Anterior cingulate cortex (tissue), 58 donors: Measurements from ENCODE around the gene PNKD.
A peak's percentile ranks its signal among the peaks of the same experiment; 100 is the strongest.
"Not testable (repeated sequence)": the region's sequence is repeated elsewhere in the genome, so short reads cannot be mapped to it uniquely, and the experiment has no call there.

Source experiments
- DNase-seq, 58 donors: peaks; one replicate each; lab custom pipeline; 2025; lab: John Stamatoyannopoulos, UW

The PNKD gene

DNA sequence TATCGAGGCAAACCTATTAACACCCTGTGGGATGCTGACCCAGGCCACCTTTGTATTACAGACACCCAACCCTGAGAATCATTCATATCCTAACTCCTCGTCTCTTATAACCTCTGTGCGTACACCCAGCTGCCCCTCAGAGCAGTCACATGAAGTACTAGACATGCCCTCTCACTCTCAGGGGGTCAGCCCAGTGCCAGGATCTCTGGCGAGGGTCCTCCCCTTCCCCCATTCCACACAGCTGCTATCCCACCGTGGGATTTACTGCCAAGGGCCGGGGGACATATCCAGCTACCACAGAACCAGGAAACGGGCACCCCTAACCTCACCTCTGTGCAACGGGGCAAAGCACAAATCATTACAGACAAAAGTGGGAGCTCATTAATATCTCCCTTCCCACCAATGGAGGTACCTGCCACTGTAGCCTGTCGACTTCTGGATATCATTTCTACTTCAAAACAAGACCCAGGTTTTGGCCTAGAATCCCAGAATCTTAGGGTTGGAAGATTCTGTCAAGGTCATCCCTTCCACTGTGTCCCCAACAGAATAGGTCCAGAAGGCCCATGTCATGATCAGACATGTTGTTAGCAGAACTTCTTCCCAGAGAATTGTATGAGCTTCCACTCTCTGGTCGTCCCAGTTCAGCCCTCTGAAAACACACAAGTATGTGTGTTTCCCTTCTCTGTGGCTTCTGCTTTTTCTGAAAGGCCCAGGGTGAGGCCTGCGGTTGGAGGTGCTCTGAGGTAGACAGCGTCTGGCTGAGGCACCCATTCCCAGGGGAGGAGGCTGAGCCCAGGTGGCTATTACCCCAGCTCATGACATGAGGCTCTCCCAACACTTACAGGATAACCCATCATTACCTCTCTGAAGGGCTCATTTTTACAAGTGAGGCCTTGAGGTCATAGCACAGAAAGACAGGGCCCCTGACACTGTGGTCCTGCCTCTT is 20.3 kb downstream of the PNKD start:
- DNase-seq, result no peak

GRCh38 chr2:218291318-218292047 is 21.2 kb downstream of the PNKD start:
- DNase-seq, result peak in 8 of 58 donors; percentile 18 to 68 (median 54)

- peak in 43 of 58 donors; percentile 13 to 78 (median 59) for DNase-seq
These were observed 22.0 kb downstream of the PNKD start, which contains the start of gene TMBIM1 for GRCh38 chr2:218292048-218293014. TMBIM1 (minus strand) TSS chr2:218292503; CDS start chr2:218282141, 10,362 bp downstream.

DNA sequence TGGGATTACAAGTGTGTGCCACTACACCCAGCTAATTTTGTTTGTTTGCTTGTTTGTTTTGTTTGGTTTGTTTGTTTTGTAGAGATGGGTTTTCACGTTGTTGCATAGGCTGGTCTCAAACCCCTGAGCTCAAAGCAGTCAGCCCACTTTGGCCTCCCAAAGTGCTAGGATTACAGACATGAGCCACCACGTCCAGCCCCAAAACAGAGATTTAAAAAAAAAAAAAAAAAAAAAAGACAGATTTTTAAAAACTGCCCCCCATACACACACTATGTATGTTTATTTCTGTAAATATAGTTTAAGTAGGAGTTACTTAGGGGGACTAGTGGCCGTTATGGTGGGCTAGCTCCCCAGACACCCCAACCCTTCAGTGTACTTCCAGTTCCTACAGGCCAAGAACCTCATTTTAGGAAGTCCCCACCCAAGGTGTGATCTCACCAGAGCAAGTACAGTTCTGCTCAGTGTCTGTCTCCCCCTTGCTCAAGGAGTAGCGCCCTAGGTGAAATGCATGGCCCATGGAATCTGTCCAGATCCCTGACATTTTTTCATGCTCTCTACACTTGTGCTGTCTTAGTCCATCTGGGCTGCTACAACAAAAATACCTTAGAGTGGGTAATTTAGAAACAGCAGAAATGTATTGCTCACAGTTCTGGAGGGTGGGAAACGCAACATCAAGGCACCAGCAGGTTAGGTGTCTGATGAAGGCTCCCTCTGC is 23.6 kb downstream of the PNKD start:
- DNase-seq, result no peak

DNA sequence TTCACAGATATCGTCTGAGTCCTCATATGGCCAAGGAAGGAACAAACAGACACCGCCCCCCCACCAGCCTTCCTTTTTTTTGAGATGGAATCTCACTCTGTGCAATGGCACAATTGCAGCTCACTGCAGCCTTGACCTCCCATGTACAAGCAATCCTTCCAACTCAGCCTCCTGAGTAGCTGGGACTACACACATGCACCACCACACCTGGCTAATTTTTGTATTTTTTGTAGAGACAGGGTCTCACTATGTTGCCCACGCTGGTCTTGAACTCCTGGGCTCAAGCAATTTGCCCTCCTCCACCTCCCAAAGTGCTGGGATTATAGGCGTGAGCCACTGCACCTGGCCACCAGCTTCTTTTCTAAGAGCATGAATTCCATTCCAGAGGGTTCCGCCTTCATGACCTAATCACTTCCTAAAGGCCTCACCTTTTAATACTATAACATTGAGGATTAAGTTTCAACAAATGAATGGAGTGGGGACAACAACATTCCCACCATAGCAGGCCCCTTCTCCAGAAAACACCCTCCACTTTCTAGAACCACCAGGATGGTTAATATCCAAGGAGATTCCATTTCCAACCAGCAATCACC is 24.2 kb downstream of the PNKD start:
- no peak for DNase-seq

- no peak for DNase-seq
These were observed 24.7 kb downstream of the PNKD start for GRCh38 chr2:218295029-218295428.

DNA sequence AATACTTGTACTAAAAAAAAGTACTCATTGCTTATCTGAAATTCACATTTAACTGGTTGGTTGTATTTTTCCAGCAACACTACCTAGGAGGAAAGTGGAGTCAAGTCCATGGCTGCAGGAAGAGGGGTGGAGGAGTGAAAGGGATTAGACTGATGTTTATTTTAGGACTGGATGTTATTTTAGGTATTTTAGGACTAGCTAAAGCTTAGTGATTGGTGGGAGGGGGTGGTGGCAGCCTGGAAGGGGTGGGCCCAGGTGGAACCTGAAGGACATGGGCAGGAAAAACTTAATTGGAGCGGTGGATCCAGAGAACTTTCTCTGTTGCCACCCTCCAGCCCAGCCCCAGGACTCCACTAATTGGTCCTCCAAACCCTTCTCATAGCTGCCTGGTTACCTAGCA is 25.9 kb downstream of the PNKD start:
- DNase-seq, result no peak

DNA sequence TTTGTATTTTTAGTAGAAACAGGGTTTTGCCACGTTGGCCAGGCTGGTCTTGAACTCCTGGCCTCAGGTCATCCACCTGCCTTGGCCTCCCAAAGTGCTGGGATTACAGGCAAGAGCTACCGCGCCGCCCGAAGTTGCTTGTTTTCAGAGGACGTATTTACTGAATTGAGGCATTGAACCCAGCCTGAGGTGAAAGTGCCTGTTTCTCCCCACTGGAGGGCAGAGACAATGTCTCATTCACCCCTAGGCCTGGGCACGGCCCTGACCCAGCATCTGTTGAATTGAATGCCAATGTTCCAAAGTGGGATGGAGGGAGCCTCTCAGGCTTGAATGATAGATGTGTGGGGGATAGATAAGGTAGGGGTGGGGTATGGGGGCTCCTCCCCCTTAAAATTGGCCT is 26.5 kb downstream of the PNKD start:
- peak in 35 of 58 donors; percentile 5 to 79 (median 51) for DNase-seq

DNA sequence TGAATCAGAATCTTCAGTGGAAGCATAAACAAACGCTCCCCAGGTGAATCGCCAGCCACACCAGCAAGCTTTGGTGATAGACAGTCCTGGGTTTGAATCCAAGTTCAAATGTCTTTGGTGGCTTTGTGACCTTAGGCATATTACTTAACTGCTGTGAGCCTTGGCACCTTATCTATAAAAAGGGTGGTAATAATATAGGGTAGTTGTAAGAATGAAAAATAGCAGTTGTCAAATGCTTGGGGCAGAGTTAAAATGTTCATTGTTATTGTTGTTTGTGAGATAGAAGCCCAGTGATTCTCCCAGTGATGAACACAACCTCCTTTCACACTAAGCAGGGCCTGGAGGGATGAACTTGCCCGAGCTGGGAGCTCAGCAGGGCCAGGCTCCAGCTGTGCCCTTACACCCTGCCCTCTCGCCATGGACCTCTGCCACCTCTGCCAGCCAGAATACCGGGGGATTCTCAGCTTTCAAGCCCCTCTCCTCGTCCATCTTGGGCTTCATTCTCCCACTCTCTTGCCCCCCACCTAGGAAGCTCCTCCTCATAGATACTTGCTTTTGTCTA is 28.1 kb downstream of the PNKD start:
- peak in 22 of 58 donors; percentile 11 to 61 (median 28) for DNase-seq

GRCh38 chr2:218300141-218300540 is 29.8 kb downstream of the PNKD start:
- no peak for DNase-seq

- DNase-seq, result peak in 52 of 58 donors; percentile 22 to 83 (median 63)
These were observed 31.0 kb downstream of the PNKD start for GRCh38 chr2:218301176-218301819.

- DNase-seq, result no peak
These were observed 35.1 kb downstream of the PNKD start for GRCh38 chr2:218305383-218305782.

- no peak for DNase-seq
These were observed 36.0 kb downstream of the PNKD start for GRCh38 chr2:218306184-218306920.

DNA sequence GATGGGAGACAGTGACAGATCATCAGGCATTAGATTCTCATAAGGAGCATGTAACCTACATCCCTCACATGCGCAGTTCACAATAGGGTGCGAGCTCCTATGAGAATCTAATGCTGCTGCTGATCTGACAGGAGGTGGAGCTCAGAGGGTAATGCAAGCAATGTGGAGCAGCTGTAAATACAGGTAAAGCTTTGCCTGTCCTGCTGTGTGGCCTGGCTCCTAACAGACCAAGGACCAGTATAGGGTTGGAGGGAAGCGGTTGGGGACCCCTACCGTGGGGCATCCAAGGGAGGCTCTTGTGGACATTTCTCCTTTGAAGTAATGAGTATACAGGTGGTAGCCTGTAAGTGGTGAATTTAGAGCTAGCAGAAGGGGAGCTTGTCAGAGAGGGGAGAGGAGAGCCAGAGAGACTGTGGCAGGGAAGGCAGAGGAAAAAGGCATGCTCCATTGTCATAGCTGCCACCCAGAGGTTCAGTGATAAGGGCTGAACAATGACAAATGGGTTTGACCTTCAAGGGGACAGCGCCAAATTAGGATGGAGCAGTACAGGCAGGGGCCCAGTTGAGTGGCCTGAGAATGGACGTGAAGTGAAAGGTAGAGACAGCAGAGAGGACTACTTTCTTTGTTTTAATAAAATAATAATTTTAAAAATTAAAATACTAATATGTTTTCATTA is 37.2 kb downstream of the PNKD start:
- no peak for DNase-seq

DNA sequence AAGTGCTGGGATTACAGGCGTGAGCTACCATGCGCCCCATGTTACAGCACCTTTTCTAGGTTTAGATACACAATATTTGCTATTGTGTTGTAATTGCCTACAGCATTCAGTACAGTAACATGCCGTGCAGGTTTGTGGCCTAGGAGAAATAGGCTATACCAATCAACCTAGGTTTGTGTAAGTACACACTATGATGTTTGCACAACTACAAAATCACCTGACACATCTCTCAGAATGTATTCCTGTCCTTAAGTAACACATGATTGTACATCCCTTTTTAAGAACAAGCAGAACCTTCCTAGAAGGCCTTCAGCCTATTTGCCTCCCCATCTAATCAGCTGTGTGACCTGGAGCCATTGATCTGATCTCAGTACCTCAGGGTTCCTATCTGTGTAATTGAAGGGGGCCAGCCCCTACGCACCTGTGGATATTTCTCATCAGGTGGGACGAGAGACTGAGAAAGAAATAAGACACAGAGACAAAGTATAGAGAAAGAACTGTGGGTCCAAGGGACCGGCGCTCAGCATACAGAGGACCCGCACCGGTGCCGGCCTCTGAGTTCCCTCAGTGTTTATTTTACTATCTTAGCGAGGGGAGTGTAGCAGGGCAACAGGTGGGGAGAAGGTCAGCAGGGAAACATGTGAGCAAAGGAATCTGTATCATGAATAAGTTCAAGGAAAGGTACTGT is 40.7 kb downstream of the PNKD start:
- no peak for DNase-seq

GRCh38 chr2:218311541-218312266 is 41.4 kb downstream of the PNKD start:
- not testable (repeated sequence) for DNase-seq
